ENCODE data around the gene RAB11FIP2. TPM values are rescaled to one million over a fixed set of nuclear protein-coding genes. Genes with fewer than 3 reads are reported as not detected.

RAB11FIP2 gene
- total and polyA plus RNA-seq, 2 of the 4 experiments (the other 2 are of a cell fraction): 3.6 to 16.1 TPM

DNA sequence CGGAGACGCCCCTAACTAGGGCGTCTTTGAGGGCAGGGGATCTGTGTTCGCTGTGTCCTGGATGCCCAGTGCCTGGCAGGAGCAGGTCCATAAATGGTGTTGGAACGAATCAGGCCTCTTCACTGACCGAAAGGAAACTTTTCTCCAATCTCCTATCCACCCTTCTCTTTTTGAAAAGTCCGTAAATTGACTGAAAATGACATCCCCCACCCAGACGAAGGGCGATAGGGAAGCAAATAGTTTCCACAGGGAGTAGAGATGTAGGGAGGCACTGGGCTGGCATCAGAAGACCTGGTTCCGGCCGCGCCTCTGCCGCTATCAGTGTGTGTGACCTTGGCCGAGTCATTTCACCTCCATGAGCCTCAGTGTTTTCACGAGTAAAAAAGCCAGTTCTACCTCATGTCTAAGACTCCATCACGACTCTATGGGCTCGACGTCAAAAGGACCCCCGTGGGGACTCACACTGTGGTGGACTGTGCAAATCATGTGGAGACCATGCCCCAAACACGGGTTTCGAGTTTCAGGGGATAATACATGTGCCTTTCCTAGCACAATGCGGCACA lies 497 bp upstream of the RAB11FIP2 start:
- TF ChIP-seq RCOR1 (IDR thresholded peaks at IDR 0.05; ENCODE audit: insufficient replicate concordance, low read length) (no peak), BHLHE40 (IDR thresholded peaks at IDR 0.05; ENCODE audit: low read depth, low read length) (no peak), POLR2A (IDR thresholded peaks at IDR 0.05; ENCODE audit: low read depth, low read length) (no peak), FOS (IDR thresholded peaks at IDR 0.05; ENCODE audit: low read depth, low read length) (no peak), RAD21 (IDR thresholded peaks at IDR 0.05; ENCODE audit: low read length) (no peak), RFX5 (IDR thresholded peaks at IDR 0.05; ENCODE audit: low read depth, low read length) (no peak), MAFK (IDR thresholded peaks at IDR 0.05; ENCODE audit: low read depth, low read length) (no peak), SMC3 (IDR thresholded peaks at IDR 0.05; ENCODE audit: low read depth, low read length) (no peak), MAZ (IDR thresholded peaks at IDR 0.05; ENCODE audit: borderline replicate concordance, low read depth, low read length) (no peak), CHD1 (IDR thresholded peaks at IDR 0.05; ENCODE audit: low read depth, low read length) (no peak), CEBPB (IDR thresholded peaks at IDR 0.05; ENCODE audit: low read depth, low read length) (no peak), NFE2L2 (IDR thresholded peaks at IDR 0.05; ENCODE audit: low read depth, low read length) (no peak), MXI1 (IDR thresholded peaks at IDR 0.05; ENCODE audit: borderline replicate concordance, low read depth, low read length) (no peak)
- TF ChIP-seq, protein P1, sequence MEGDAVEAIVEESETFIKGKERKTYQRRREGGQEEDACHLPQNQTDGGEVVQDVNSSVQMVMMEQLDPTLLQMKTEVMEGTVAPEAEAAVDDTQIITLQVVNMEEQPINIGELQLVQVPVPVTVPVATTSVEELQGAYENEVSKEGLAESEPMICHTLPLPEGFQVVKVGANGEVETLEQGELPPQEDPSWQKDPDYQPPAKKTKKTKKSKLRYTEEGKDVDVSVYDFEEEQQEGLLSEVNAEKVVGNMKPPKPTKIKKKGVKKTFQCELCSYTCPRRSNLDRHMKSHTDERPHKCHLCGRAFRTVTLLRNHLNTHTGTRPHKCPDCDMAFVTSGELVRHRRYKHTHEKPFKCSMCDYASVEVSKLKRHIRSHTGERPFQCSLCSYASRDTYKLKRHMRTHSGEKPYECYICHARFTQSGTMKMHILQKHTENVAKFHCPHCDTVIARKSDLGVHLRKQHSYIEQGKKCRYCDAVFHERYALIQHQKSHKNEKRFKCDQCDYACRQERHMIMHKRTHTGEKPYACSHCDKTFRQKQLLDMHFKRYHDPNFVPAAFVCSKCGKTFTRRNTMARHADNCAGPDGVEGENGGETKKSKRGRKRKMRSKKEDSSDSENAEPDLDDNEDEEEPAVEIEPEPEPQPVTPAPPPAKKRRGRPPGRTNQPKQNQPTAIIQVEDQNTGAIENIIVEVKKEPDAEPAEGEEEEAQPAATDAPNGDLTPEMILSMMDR (conservative IDR thresholded peaks at IDR 0.05; ENCODE audit: low read depth, low read length): no peak
- TF ChIP-seq, protein P2, sequence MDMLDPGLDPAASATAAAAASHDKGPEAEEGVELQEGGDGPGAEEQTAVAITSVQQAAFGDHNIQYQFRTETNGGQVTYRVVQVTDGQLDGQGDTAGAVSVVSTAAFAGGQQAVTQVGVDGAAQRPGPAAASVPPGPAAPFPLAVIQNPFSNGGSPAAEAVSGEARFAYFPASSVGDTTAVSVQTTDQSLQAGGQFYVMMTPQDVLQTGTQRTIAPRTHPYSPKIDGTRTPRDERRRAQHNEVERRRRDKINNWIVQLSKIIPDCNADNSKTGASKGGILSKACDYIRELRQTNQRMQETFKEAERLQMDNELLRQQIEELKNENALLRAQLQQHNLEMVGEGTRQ (IDR thresholded peaks at IDR 0.05; ENCODE audit: low read depth, low read length): no peak
- TF ChIP-seq, protein P3, sequence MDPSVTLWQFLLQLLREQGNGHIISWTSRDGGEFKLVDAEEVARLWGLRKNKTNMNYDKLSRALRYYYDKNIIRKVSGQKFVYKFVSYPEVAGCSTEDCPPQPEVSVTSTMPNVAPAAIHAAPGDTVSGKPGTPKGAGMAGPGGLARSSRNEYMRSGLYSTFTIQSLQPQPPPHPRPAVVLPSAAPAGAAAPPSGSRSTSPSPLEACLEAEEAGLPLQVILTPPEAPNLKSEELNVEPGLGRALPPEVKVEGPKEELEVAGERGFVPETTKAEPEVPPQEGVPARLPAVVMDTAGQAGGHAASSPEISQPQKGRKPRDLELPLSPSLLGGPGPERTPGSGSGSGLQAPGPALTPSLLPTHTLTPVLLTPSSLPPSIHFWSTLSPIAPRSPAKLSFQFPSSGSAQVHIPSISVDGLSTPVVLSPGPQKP (IDR thresholded peaks at IDR 0.05; ENCODE audit: borderline replicate concordance, low read depth, low read length): no peak
- Histone ChIP-seq H2AFZ (replicated peaks; ENCODE audit: low read length, poor library complexity) (peak overlapping the region; percentile 94), H2BK20ac (ENCODE audit: low read depth, low read length) (no peak overlapping the region), H3K9me1 (ENCODE audit: insufficient read depth, low read length) (peaks cover 8% of the 10 kb centered on the region), H4K20me1 (ENCODE audit: insufficient read depth, low read length) (no peaks in the 10 kb centered on the region; the same call in 1 of the 2 replicates), H4K5ac (ENCODE audit: low read depth, low read length) (peak overlapping the region; percentile 68), H2BK15ac (ENCODE audit: low read depth, low read length) (no peak overlapping the region), H3K56ac (ENCODE audit: extremely low read depth, insufficient read depth, low read length) (no peak overlapping the region), H3K18ac (ENCODE audit: low read depth, low read length) (no peak overlapping the region), H2AK5ac (ENCODE audit: low read depth, low read length) (no peak overlapping the region), H3K14ac (replicated peaks; ENCODE audit: low read depth, low read length) (peak overlapping the region; percentile 40; the same call in 1 of the 2 replicates), H3K4me2 (ENCODE audit: low read depth, low read length) (peak overlapping the region; percentile 75), H4K91ac (ENCODE audit: insufficient read depth, low read depth, low read length) (0 out of 2 replicates have a peak overlapping the region, but pooled peaks have one; percentile 31), H3K4ac (ENCODE audit: low read depth, low read length) (peak overlapping the region; percentile 64; the same call in 1 of the 2 replicates), H3K27me3 (ENCODE audit: control insufficient read depth, insufficient read depth, low read length) (no peaks in the 10 kb centered on the region), H2BK5ac (ENCODE audit: low read depth, low read length, poor library complexity, severe bottlenecking) (no peak overlapping the region), H3K4me3 (ENCODE audit: insufficient read depth, low read depth, low read length) (peak overlapping the region; percentile 52), H2BK120ac (ENCODE audit: low read depth, low read length) (no peak overlapping the region), H3K36me3 (ENCODE audit: control insufficient read depth, insufficient read depth, low read length) (no peaks in the 10 kb centered on the region), H3K27ac (ENCODE audit: insufficient read depth, low read length) (peak overlapping the region; percentile 2; the same call in 1 of the 2 replicates), H3K79me1 (ENCODE audit: low read depth in 1 of 2, low read length in 2 of 2) (peaks cover 3 to 11% of the 10 kb centered on the region in 2 experiments; a peak in 2 of 4 replicates), H4K8ac (ENCODE audit: low read depth in 2 of 2, low read length in 2 of 2) (peak overlapping the region; percentile 91 to 96), H3K23ac (ENCODE audit: low read depth, low read length) (no peak overlapping the region), H3K9ac (ENCODE audit: low read depth, low read length) (peak overlapping the region; percentile 15), H3K4me1 (ENCODE audit: control insufficient read depth, insufficient read depth, low read length) (no peaks in the 10 kb centered on the region), H2AK9ac (replicated peaks; ENCODE audit: low read depth, low read length, poor library complexity) (peak overlapping the region; percentile 73), H3K9me3 (ENCODE audit: control insufficient read depth, insufficient read depth, low read length) (no peaks in the 10 kb centered on the region)
- DNase-seq: no peak
- ChIA-PET CTCF (no interaction called here), POLR2A (ENCODE audit: unreplicated experiment) (no interaction called here)
- dilution Hi-C loops (cut with HindIII; ENCODE audit: low sequenced_read_pairs, unreplicated experiment) (no loop called here), intact Hi-C loops (cut with micrococcal nuclease) (loop anchor here (5.0 to 10.0 kb wide), 3 partner anchors 375 to 698 kb away; no protein-coding TSS in a partner anchor), in situ Hi-C loops (cut with MboI; ENCODE audit: low sequenced_read_pairs) (no loop called here)
- BruUV-seq (replicated peaks): no TSS peak
- 88% methylated on average over 5 of the region's 22 CpGs; no CpG with 5 or more reads in 1 of the 2 experiments for WGBS, 2 experiments (ENCODE audit: extremely low coverage in 2 of 2, insufficient read length in 1 of 2)
- peak; percentile 24 for ATAC-seq (ENCODE audit: low read depth)
